Esophagus squamous epithelium (tissue), 4 donors: ENCODE results near the gene DLG2.

Source experiments
- POLR2A ChIP-seq, 4 donors: fragments of 450-650 bp; IDR thresholded peaks; one replicate each; pipeline ENCODE4 v1.6.1; 2017; ENCODE audit warnings: antibody characterized with exemption in 4 of 4, mild to moderate bottlenecking in 4 of 4, moderate library complexity in 3 of 4
- TF ChIP-seq, protein P1 (sequence below), 6 experiments: fragments of 450-650 bp in 4 of 6; fragments of 200-600 bp in 2 of 6; sonication (generic) in 2 of 6; IDR thresholded peaks; one replicate each; pipeline ENCODE4 v1.5.1; 2016 to 2019; ENCODE audit warnings: antibody characterized with exemption in 6 of 6, mild to moderate bottlenecking in 4 of 6, moderate library complexity in 4 of 6

DNA sequence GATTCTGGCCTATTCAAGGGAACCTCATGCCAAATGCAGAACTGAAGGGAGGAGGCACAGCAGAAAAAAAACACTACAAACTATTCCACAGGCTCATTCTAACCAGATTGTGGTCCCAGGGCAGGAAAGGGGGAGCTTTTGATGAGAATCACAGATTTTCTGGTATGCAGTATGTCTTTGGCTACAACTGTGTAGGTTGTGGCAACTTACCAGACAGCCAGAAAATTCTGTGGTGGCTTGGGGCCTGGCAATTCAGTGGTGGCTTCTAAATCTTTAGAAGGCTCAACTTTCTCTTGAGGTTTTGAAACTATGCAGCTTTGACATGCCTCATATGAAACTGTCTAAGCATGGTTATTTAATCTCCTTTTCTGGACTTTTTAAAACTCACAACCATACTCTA lies 1490.2 kb downstream of the DLG2 start:
- TF ChIP-seq, protein P1, sequence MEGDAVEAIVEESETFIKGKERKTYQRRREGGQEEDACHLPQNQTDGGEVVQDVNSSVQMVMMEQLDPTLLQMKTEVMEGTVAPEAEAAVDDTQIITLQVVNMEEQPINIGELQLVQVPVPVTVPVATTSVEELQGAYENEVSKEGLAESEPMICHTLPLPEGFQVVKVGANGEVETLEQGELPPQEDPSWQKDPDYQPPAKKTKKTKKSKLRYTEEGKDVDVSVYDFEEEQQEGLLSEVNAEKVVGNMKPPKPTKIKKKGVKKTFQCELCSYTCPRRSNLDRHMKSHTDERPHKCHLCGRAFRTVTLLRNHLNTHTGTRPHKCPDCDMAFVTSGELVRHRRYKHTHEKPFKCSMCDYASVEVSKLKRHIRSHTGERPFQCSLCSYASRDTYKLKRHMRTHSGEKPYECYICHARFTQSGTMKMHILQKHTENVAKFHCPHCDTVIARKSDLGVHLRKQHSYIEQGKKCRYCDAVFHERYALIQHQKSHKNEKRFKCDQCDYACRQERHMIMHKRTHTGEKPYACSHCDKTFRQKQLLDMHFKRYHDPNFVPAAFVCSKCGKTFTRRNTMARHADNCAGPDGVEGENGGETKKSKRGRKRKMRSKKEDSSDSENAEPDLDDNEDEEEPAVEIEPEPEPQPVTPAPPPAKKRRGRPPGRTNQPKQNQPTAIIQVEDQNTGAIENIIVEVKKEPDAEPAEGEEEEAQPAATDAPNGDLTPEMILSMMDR (IDR thresholded peaks at IDR 0.05): no peak
- TF ChIP-seq POLR2A (IDR thresholded peaks at IDR 0.05): no peak
